ENCODE data around the gene APEX1. TPM values are rescaled to one million over a fixed set of nuclear protein-coding genes. Genes with fewer than 3 reads are reported as not detected.
"Not testable (repeated sequence)": the region's sequence is repeated elsewhere in the genome, so short reads cannot be mapped to it uniquely, and the experiment has no call there.

Gene APEX1
- total RNA-seq, 2 experiments from 2014 or later = 135 to 142 TPM

DNA sequence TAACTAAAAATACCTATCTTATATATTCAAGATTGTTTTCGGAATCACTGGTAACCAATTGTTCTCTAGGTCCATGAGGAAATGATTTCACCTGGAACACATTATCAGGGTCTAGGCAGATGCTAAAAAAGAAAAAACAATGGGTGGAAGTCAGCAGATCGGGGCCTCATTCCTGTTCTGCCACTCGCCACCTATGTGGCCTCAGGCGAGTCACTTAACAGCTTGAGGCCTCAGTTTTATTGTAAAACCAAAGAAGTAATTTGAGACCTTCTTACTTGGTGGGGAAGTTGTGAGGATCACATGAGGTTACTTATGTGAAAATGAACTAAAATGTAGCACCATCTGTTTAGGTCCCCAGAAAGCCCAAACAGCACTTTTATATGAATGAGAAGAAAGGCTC is 44.1 kb downstream of the APEX1 start:
- Mint-ChIP-seq H3K27me3 (ENCODE audit: low read depth) (peaks cover 2% of the 10 kb centered on the region), H3K4me1 (ENCODE audit: low read depth) (peaks cover 21% of the 10 kb centered on the region), H3K36me3 (ENCODE audit: low read depth) (no peaks in the 10 kb centered on the region), H3K9me3 (ENCODE audit: insufficient read depth) (no peaks in the 10 kb centered on the region), H3K27ac (no peak overlapping the region), H3K4me3 (no peak overlapping the region)
- ChIA-PET CTCF (interaction anchor here (1.6 kb wide), 1 partner anchor 10 kb away, joined by 4 read pairs; no protein-coding TSS in a partner anchor), POLR2A (no interaction called here)
- DNase-seq (no peak), ATAC-seq (no peak)

DNA sequence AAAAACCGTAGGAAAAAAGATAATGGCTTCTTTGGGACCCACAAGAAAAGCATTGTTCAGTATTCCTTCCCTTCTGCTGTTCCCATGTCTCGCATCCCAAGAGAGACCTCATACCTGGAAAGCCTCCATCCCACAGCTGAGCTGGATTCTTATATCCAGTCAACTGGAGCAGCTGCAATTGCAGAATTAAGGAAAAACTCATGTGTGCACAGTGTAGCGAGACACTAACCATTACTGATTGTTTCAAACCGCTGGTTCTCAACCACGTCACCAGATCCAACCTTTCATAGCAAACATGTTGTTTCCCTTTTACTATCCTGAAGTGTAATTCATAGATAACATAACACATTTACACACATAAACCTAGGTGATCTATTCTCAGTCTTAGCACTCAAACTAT is 44.9 kb downstream of the APEX1 start:
- no peaks in the 10 kb centered on the region for H3K36me3 Mint-ChIP-seq (ENCODE audit: low read depth)
- H3K4me1 Mint-ChIP-seq (ENCODE audit: low read depth) = peaks cover 17% of the 10 kb centered on the region
- no peak overlapping the region for H3K27ac Mint-ChIP-seq
- peaks cover 2% of the 10 kb centered on the region for H3K27me3 Mint-ChIP-seq (ENCODE audit: low read depth)
- ATAC-seq (no peak), DNase-seq (no peak)
- ChIA-PET CTCF (no interaction called here), POLR2A (no interaction called here)
- H3K9me3 Mint-ChIP-seq (ENCODE audit: insufficient read depth) = no peaks in the 10 kb centered on the region
- H3K4me3 Mint-ChIP-seq = no peak overlapping the region

DNA sequence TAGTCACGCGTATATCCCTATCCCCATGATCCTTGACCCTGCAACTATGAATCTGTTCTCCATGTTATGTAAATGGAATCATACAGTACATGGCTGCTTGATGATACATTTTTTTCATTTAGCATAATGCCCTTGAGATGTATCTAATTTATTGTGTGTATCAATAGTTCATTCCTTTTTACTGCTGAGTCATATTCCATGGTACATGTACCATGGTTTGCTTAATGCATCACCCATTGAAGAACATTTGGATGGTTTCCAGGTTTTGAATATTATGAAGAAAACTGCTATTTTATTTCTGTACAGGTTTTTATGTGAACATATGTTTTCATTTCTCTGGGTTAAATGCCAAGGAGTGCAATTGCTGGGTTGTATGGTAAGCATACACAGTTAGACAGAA is 46.3 kb downstream of the APEX1 start:
- Mint-ChIP-seq H3K27ac (no peak overlapping the region), H3K9me3 (ENCODE audit: insufficient read depth) (no peaks in the 10 kb centered on the region), H3K4me3 (no peak overlapping the region), H3K36me3 (ENCODE audit: low read depth) (no peaks in the 10 kb centered on the region), H3K4me1 (ENCODE audit: low read depth) (peaks cover 4% of the 10 kb centered on the region), H3K27me3 (ENCODE audit: low read depth) (peaks cover 2% of the 10 kb centered on the region)
- ATAC-seq (no peak), DNase-seq (no peak)
- ChIA-PET CTCF (no interaction called here), POLR2A (no interaction called here)

DNA sequence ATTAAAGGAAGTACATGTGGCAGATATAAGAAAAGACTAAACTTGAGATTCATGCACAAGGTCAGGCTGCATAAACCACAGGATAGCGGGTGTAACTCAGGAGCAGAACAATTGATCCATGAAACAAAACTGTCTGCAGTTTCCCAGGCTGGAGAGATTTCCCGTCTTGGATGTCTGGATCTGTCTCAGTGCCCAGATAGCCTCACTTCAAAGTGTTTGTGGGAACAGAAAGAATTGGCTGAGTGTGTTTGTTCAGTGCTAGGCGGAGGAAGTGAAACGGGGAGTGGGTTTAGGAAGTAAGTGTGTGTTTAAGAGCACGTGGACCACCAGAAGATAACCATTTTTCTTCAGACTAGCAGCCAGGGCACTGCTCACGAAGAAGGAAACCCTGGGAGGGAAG is 48.9 kb downstream of the APEX1 start:
- Mint-ChIP-seq H3K9me3 (ENCODE audit: insufficient read depth) (no peaks in the 10 kb centered on the region), H3K27ac (no peak overlapping the region), H3K27me3 (ENCODE audit: low read depth) (peaks cover 2% of the 10 kb centered on the region), H3K36me3 (ENCODE audit: low read depth) (no peaks in the 10 kb centered on the region), H3K4me1 (ENCODE audit: low read depth) (no peaks in the 10 kb centered on the region), H3K4me3 (no peak overlapping the region)
- ChIA-PET CTCF (no interaction called here), POLR2A (no interaction called here)
- no peak for ATAC-seq
- no peak for DNase-seq

DNA sequence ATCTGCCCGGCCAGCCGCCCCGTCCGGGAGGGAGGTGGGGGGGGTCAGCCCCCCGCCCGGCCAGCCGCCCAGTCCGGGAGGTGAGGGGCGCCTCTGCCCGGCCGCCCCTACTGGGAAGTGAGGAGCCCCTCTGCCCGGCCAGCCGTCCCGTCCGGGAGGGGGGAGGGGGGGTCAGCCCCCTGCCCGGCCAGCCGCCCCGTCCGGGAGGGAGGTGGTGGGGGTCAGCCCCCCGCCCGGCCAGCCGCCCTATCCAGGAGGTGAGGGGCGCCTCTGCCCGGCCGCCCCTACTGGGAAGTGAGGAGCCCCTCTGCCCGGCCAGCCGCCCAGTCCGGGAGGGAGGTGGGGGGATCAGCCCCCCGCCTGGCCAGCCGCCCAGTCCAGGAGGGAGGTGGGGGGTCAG is 51.2 kb downstream of the APEX1 start:
- H3K4me3 Mint-ChIP-seq; CTCF ChIA-PET; H3K27me3 Mint-ChIP-seq (ENCODE audit: low read depth); ATAC-seq; H3K36me3 Mint-ChIP-seq (ENCODE audit: low read depth); H3K27ac Mint-ChIP-seq; POLR2A ChIA-PET; H3K4me1 Mint-ChIP-seq (ENCODE audit: low read depth); H3K9me3 Mint-ChIP-seq (ENCODE audit: insufficient read depth); DNase-seq: not testable (repeated sequence)

DNA sequence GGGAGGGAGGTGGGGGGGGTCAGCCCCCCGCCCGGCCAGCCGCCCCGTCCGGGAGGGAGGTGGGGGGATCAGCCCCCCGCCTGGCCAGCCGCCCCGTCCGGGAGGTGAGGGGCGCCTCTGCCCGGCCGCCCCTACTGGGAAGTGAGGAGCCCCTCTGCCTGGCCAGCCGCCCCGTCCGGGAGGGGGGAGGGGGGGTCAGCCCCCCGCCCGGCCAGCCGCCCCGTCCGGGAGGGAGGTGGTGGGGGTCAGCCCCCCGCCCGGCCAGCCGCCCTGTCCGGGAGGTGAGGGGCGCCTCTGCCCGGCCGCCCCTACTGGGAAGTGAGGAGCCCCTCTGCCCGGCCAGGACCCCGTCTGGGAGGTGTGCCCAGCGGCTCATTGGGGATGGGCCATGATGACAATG is 51.7 kb downstream of the APEX1 start:
- H3K4me1 Mint-ChIP-seq (ENCODE audit: low read depth); POLR2A ChIA-PET; H3K27ac Mint-ChIP-seq; DNase-seq; ATAC-seq; H3K4me3 Mint-ChIP-seq; H3K9me3 Mint-ChIP-seq (ENCODE audit: insufficient read depth); H3K36me3 Mint-ChIP-seq (ENCODE audit: low read depth); CTCF ChIA-PET: not testable (repeated sequence)
- H3K27me3 Mint-ChIP-seq (ENCODE audit: low read depth) = peaks cover 11% of the 10 kb centered on the region

Other genes starting within 250 kb of the APEX1 start
- not detected for gene OR11H6, start 231.5 kb upstream of the APEX1 start, total RNA-seq
- not detected for gene OR11H7, start 226.2 kb upstream of the APEX1 start, total RNA-seq
- gene OR11H4, start 215.9 kb upstream of the APEX1 start, total RNA-seq = not detected
- 10 to 100 TPM; 21.8 to 22.0 TPM for gene TTC5, start 149.3 kb upstream of the APEX1 start, total RNA-seq
- gene CCNB1IP1, start 121.9 kb upstream of the APEX1 start, total RNA-seq = 10 to 100 TPM; 35.3 to 38.3 TPM
- gene PARP2, start 111.6 kb upstream of the APEX1 start, total RNA-seq = 10 to 100 TPM; 29.7 to 32.3 TPM
- 10 to 100 TPM; 34.6 to 48.7 TPM for gene TEP1, start 41.7 kb upstream of the APEX1 start, total RNA-seq
- gene KLHL33, start 19.1 kb upstream of the APEX1 start, total RNA-seq = 1 to 10 TPM; 2.4 to 2.7 TPM
- gene OSGEP, start 414 bp upstream of the APEX1 start, total RNA-seq = 10 to 100 TPM; 51.8 to 56.6 TPM
- 10 to 100 TPM; 31.3 to 31.6 TPM for gene PIP4P1, start 6.2 kb downstream of the APEX1 start, total RNA-seq
- gene PNP, start 14.2 kb downstream of the APEX1 start, total RNA-seq = 100 to 1,000 TPM; 211 to 216 TPM
- gene RNASE10, start 50.3 kb downstream of the APEX1 start, total RNA-seq = under 1 TPM; 0.29 to 0.40 TPM
- not detected for gene RNASE9, start 105.8 kb downstream of the APEX1 start, total RNA-seq
- not detected for gene RNASE11, start 132.8 kb downstream of the APEX1 start, total RNA-seq
- not detected for gene RNASE12, start 136.2 kb downstream of the APEX1 start, total RNA-seq
- not detected for gene OR6S1, start 186.5 kb downstream of the APEX1 start, total RNA-seq
- 1 to 10 TPM in 1 of 2 experiments, under 1 TPM in 1; 0.63 to 1.6 TPM for gene RNASE4, start 229.3 kb downstream of the APEX1 start, total RNA-seq
- gene ANG, start 233.5 kb downstream of the APEX1 start, total RNA-seq = 1 to 10 TPM; 1.1 to 1.4 TPM

All from activated CD8-positive, alpha-beta T cell treated with anti-CD3 and anti-CD28 coated beads, Interleukin-2, amount 10 ng/mL, durations not matched to agents 7 days and 5 days (primary cell).